Measurements from ENCODE around the gene ISLR2. TPM values are rescaled to one million over a fixed set of nuclear protein-coding genes. Genes with fewer than 3 reads are reported as not detected.

ISLR2 gene
- total RNA-seq, 1 experiment from 2014 or later, result 8.9 TPM

DNA sequence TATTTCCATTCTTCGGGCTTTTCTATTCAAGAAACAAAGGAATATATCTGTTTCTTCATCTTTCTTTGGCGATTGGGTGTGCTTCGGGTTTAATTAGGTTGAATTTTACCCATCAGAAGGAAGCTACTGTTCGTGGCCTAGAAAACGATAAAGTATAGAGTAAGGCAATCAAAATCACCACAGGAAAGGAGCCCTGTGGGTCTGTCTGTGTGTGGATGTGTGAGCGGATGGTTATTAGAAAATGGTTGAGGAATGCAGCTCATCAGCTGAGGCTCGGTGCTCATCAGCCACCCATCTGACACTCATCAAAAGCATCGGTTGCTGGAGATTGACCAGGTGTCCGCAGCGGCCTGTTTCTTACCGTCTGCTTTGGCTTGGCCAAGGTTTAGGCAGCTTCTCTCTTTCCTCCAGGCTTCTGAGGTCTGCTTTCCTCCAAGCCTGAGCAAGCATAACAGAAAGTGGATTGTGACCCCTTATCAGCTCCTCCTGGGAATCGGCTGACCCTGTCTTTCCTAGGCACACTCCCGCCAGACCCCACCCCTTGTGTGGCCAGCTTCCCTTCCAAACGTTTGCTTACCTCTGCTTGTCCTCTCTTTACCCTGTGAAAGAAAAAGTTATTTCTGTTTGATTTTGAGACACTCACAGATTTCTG, 25.5 kb downstream of the ISLR2 start:
- peaks cover 10% of the 10 kb centered on the region for H3K4me1 Mint-ChIP-seq
- H3K4me3 Mint-ChIP-seq, result no peak overlapping the region
- H3K27me3 Mint-ChIP-seq (ENCODE audit: low read depth), result peaks cover 2% of the 10 kb centered on the region; the same call in 1 of the 2 replicates
- H3K36me3 Mint-ChIP-seq, result no peaks in the 10 kb centered on the region
- ATAC-seq (no peak), DNase-seq (ENCODE audit: low spot score) (no peak)
- H3K27ac Mint-ChIP-seq, result no peak overlapping the region
- H3K9me3 Mint-ChIP-seq, result no peaks in the 10 kb centered on the region
- POLR2A ChIA-PET, result no interaction called here
- CTCF ChIA-PET, result interaction anchor here (1.0 to 2.4 kb wide), 8 partner anchors 21 to 183 kb away, joined by 3 to 10 read pairs (median 5); partner anchors contain the start of gene STRA6
- TF ChIP-seq ZNF671 (CRISPR knock-in tag; IDR thresholded peaks at IDR 0.05), result no peak
- TF ChIP-seq, protein P1, sequence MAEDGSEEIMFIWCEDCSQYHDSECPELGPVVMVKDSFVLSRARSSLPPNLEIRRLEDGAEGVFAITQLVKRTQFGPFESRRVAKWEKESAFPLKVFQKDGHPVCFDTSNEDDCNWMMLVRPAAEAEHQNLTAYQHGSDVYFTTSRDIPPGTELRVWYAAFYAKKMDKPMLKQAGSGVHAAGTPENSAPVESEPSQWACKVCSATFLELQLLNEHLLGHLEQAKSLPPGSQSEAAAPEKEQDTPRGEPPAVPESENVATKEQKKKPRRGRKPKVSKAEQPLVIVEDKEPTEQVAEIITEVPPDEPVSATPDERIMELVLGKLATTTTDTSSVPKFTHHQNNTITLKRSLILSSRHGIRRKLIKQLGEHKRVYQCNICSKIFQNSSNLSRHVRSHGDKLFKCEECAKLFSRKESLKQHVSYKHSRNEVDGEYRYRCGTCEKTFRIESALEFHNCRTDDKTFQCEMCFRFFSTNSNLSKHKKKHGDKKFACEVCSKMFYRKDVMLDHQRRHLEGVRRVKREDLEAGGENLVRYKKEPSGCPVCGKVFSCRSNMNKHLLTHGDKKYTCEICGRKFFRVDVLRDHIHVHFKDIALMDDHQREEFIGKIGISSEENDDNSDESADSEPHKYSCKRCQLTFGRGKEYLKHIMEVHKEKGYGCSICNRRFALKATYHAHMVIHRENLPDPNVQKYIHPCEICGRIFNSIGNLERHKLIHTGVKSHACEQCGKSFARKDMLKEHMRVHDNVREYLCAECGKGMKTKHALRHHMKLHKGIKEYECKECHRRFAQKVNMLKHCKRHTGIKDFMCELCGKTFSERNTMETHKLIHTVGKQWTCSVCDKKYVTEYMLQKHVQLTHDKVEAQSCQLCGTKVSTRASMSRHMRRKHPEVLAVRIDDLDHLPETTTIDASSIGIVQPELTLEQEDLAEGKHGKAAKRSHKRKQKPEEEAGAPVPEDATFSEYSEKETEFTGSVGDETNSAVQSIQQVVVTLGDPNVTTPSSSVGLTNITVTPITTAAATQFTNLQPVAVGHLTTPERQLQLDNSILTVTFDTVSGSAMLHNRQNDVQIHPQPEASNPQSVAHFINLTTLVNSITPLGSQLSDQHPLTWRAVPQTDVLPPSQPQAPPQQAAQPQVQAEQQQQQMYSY (CRISPR knock-in tag; IDR thresholded peaks at IDR 0.05), result no peak
- TF ChIP-seq IRF2 (CRISPR knock-in tag; IDR thresholded peaks at IDR 0.05; ENCODE audit: borderline replicate concordance, low read depth), result no peak
- TF ChIP-seq NFE2L1 (CRISPR knock-in tag; IDR thresholded peaks at IDR 0.05), result no peak
- no peak for TF ChIP-seq CBFB (CRISPR knock-in tag; IDR thresholded peaks at IDR 0.05; ENCODE audit: low read depth)
- TF ChIP-seq, protein P2, sequence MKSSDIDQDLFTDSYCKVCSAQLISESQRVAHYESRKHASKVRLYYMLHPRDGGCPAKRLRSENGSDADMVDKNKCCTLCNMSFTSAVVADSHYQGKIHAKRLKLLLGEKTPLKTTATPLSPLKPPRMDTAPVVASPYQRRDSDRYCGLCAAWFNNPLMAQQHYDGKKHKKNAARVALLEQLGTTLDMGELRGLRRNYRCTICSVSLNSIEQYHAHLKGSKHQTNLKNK (CRISPR knock-in tag; IDR thresholded peaks at IDR 0.05), result no peak
- TF ChIP-seq RORB (CRISPR knock-in tag; IDR thresholded peaks at IDR 0.05), result no peak
- no peak for TF ChIP-seq FOXJ3 (CRISPR knock-in tag; IDR thresholded peaks at IDR 0.05; ENCODE audit: borderline replicate concordance)
- no peak for TF ChIP-seq NR3C1 (CRISPR knock-in tag; conservative IDR thresholded peaks at IDR 0.05; ENCODE audit: low read depth)
- TF ChIP-seq, protein P3, sequence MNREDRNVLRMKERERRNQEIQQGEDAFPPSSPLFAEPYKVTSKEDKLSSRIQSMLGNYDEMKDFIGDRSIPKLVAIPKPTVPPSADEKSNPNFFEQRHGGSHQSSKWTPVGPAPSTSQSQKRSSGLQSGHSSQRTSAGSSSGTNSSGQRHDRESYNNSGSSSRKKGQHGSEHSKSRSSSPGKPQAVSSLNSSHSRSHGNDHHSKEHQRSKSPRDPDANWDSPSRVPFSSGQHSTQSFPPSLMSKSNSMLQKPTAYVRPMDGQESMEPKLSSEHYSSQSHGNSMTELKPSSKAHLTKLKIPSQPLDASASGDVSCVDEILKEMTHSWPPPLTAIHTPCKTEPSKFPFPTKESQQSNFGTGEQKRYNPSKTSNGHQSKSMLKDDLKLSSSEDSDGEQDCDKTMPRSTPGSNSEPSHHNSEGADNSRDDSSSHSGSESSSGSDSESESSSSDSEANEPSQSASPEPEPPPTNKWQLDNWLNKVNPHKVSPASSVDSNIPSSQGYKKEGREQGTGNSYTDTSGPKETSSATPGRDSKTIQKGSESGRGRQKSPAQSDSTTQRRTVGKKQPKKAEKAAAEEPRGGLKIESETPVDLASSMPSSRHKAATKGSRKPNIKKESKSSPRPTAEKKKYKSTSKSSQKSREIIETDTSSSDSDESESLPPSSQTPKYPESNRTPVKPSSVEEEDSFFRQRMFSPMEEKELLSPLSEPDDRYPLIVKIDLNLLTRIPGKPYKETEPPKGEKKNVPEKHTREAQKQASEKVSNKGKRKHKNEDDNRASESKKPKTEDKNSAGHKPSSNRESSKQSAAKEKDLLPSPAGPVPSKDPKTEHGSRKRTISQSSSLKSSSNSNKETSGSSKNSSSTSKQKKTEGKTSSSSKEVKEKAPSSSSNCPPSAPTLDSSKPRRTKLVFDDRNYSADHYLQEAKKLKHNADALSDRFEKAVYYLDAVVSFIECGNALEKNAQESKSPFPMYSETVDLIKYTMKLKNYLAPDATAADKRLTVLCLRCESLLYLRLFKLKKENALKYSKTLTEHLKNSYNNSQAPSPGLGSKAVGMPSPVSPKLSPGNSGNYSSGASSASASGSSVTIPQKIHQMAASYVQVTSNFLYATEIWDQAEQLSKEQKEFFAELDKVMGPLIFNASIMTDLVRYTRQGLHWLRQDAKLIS (CRISPR knock-in tag; IDR thresholded peaks at IDR 0.05; ENCODE audit: borderline replicate concordance), result no peak
- TF ChIP-seq, protein P4, sequence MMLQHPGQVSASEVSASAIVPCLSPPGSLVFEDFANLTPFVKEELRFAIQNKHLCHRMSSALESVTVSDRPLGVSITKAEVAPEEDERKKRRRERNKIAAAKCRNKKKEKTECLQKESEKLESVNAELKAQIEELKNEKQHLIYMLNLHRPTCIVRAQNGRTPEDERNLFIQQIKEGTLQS (CRISPR knock-in tag; conservative IDR thresholded peaks at IDR 0.05), result no peak
- TF ChIP-seq, protein P5, sequence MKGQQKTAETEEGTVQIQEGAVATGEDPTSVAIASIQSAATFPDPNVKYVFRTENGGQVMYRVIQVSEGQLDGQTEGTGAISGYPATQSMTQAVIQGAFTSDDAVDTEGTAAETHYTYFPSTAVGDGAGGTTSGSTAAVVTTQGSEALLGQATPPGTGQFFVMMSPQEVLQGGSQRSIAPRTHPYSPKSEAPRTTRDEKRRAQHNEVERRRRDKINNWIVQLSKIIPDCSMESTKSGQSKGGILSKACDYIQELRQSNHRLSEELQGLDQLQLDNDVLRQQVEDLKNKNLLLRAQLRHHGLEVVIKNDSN (CRISPR knock-in tag; IDR thresholded peaks at IDR 0.05), result no peak
- TF ChIP-seq, protein P6, sequence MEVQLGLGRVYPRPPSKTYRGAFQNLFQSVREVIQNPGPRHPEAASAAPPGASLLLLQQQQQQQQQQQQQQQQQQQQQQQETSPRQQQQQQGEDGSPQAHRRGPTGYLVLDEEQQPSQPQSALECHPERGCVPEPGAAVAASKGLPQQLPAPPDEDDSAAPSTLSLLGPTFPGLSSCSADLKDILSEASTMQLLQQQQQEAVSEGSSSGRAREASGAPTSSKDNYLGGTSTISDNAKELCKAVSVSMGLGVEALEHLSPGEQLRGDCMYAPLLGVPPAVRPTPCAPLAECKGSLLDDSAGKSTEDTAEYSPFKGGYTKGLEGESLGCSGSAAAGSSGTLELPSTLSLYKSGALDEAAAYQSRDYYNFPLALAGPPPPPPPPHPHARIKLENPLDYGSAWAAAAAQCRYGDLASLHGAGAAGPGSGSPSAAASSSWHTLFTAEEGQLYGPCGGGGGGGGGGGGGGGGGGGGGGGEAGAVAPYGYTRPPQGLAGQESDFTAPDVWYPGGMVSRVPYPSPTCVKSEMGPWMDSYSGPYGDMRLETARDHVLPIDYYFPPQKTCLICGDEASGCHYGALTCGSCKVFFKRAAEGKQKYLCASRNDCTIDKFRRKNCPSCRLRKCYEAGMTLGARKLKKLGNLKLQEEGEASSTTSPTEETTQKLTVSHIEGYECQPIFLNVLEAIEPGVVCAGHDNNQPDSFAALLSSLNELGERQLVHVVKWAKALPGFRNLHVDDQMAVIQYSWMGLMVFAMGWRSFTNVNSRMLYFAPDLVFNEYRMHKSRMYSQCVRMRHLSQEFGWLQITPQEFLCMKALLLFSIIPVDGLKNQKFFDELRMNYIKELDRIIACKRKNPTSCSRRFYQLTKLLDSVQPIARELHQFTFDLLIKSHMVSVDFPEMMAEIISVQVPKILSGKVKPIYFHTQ (CRISPR knock-in tag; IDR thresholded peaks at IDR 0.05), result no peak

All from WTC11 (cell line).